Right lobe of liver (tissue), 6 donors: ENCODE data around the gene GSTM4. TPM values are rescaled to one million over a fixed set of nuclear protein-coding genes. Genes with fewer than 3 reads are reported as not detected.

Experiments used
- ATAC-seq, 4 donors: fragments of 200-7000 bp; cut with Tn5 transposase; one replicate each; pipeline ENCODE4 v1.9.1; 2020; ENCODE audit warnings: mild to moderate bottlenecking in 4 of 4, moderate library complexity in 4 of 4
- DNase-seq, 3 donors: peaks; one replicate each; pipeline ENCODE4 v3.0.0-alpha.2; 2020
- H3K27ac ChIP-seq, 3 donors: fragments of 200-600 bp; one replicate each; pipeline ENCODE4 v1.8.0; 2022
- H3K27me3 ChIP-seq, 2 donors: fragments of 200-600 bp; one replicate each; pipeline ENCODE4 v1.8.0; 2022
- H3K36me3 ChIP-seq, 4 donors: fragments of 200-600 bp; sonication (generic) in 1 of 4; one replicate each; pipeline versions ENCODE4 v1.5.1 to v1.8.0; 2017 to 2022; ENCODE audit warnings: control low read depth in 1 of 4
- H3K4me1 ChIP-seq, 4 donors: fragments of 200-600 bp; sonication (generic) in 1 of 4; one replicate each; pipeline versions ENCODE4 v1.5.1 to v1.8.0; 2017 to 2022; ENCODE audit warnings: control low read depth in 1 of 4
- H3K4me3 ChIP-seq, 3 donors: fragments of 200-600 bp; one replicate each; pipeline ENCODE4 v1.8.0; 2022
- H3K9me3 ChIP-seq, 4 donors: fragments of 200-600 bp; sonication (generic) in 1 of 4; one replicate each; pipeline versions ENCODE4 v1.5.1 to v1.8.0; 2017 to 2022; ENCODE audit warnings: control low read depth in 1 of 4
- POLR2A ChIP-seq: fragments of 450-650 bp; IDR thresholded peaks from one replicate; pipeline ENCODE4 v1.6.1; 2017; ENCODE audit warnings: antibody characterized with exemption, mild to moderate bottlenecking
- WGBS: methylation state at CpG from one replicate; pipeline ENCODE4 v1.1.6; 2018; ENCODE audit warnings: low coverage, low lambda C conversion rate; ENCODE audit not compliant: insufficient coverage; ENCODE audit errors: missing lambda C conversion rate; 5-methylcytosine and 5-hydroxymethylcytosine counted together
- intact Hi-C, 2 donors: fragments of 100-400 bp; cut with DNase I; formaldehyde crosslinking; loops; one replicate each; pipeline versions ENCODE4 v1.11.2 to v1.14.1; 2022
- total RNA-seq, 6 experiments: library from RNA; depleted of rRNA in 2 of 6; stranded (reverse); fragments of >200 nt in 2 of 6; fragmentation: NEBNext Ultra II Directional in 3 of 6; extraction: Animal tissue kit (Norgen Biotek cat#: 25700) in 3 of 6; gene quantifications; one replicate each; pipeline versions ENCODE4 v1.1.0 to v1.2.4, GENCODE V29; 2016 to 2023
- TF ChIP-seq, protein P1 (sequence below), 4 donors: fragments of 200-600 bp in 3 of 4; fragments of 450-650 bp in 1 of 4; IDR thresholded peaks; one replicate each; pipeline versions ENCODE4 v1.5.1 to v1.8.0; 2016 to 2022; ENCODE audit warnings: antibody characterized with exemption in 4 of 4, mild to moderate bottlenecking in 2 of 4
- donor health status: DM: no; HTN: yes; CAD: no.
- donor health status: DM: no; HTN: no; CAD: no.
- donor health status: DM: no; HTN: no; CAD: no.
- donor health status: DM: no; HTN: yes; CAD: no.
- donor health status: DM: no; HTN: yes; CAD: no.

GSTM4 gene
- total RNA-seq, 6 experiments from 2014 or later = 18.5 to 32.1 (median 23.8) TPM

DNA sequence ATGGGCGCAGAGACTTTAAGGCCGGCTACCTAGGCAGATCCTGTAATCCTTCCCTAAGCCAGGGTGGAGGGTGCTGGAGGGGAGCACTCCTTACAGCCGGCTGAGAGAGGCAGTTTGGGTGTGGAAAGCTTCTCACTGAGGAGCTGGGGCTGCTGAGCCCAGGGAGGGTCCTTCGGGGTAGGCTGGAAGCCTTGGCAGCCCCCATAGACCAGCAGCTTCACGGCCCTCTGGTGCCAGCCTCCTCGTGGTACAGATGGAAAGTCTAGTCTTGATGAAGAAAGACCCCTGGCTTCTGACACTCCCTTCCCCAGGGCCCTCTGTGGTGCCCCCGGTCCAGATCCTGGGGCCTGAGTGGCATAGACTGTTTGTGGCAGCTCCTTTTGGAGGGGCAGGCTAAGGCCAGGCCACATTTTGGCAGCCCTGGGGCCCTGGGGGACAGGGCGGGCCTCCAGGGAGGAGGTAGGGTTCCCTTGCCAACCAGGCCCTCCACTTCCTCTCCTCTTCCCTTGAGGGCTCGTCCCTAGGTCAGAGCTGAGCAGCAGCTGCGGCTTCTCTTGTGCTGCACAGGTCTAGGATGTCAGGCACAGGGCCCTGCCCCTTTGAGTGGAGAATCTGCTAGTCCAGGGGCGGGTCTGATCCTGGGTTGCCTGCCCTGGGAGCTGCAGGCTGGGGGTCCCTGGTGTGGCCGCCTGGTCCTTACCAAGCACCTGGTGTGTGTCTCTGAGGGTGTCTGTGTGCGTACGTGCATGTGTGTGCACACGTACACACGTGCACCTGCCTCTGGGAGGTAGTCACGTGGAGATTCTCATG is 31.5 kb upstream of the GSTM4 start:
- WGBS = 40% methylated on average over 1 of the region's 17 CpGs
- Histone ChIP-seq H3K27ac (no peak overlapping the region), H3K27me3 (no peaks in the 10 kb centered on the region), H3K4me1 (peaks cover 0 to 22% (median 7%) of the 10 kb centered on the region in 4 donors), H3K4me3 (no peak overlapping the region), H3K9me3 (no peaks in the 10 kb centered on the region), H3K36me3 (peaks cover 0 to 22% (median 5%) of the 10 kb centered on the region in 4 donors)
- TF ChIP-seq, protein P1, sequence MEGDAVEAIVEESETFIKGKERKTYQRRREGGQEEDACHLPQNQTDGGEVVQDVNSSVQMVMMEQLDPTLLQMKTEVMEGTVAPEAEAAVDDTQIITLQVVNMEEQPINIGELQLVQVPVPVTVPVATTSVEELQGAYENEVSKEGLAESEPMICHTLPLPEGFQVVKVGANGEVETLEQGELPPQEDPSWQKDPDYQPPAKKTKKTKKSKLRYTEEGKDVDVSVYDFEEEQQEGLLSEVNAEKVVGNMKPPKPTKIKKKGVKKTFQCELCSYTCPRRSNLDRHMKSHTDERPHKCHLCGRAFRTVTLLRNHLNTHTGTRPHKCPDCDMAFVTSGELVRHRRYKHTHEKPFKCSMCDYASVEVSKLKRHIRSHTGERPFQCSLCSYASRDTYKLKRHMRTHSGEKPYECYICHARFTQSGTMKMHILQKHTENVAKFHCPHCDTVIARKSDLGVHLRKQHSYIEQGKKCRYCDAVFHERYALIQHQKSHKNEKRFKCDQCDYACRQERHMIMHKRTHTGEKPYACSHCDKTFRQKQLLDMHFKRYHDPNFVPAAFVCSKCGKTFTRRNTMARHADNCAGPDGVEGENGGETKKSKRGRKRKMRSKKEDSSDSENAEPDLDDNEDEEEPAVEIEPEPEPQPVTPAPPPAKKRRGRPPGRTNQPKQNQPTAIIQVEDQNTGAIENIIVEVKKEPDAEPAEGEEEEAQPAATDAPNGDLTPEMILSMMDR (IDR thresholded peaks at IDR 0.05) = no peak
- no peak for TF ChIP-seq POLR2A
- DNase-seq (no peak), ATAC-seq (no peak)
- intact Hi-C loops = loop anchor here (5.0 to 10.0 kb wide), 2 partner anchors 80 to 82 kb away; partner anchors contain the start of gene GNAI3 (in 1 of the 2)

DNA sequence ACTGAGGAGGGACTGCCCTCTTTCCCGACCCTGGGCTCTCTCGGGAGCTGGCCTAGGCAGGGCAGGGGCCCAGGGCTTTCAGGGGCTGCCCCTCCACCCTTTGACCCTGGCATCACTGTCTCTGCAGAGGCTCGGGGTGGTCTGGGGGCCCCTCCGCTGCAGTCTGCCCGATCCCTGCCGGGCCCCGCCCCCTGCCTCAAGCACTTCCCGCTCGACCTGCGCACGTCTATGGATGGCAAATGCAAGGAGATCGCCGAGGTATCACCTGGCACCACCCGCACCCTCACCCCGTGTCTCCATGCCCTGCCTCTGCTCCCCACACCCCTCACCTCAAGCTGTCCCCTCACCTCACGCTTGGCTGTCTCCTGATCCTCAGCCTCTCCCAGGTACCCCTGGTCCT is 30.7 kb upstream of the GSTM4 start:
- Histone ChIP-seq H3K27me3 (no peaks in the 10 kb centered on the region), H3K4me3 (no peak overlapping the region), H3K27ac (no peak overlapping the region), H3K36me3 (peaks cover 0 to 26% (median 5%) of the 10 kb centered on the region in 4 donors), H3K9me3 (no peaks in the 10 kb centered on the region), H3K4me1 (peaks cover 0 to 22% (median 7%) of the 10 kb centered on the region in 4 donors)
- no peak for TF ChIP-seq POLR2A
- TF ChIP-seq, protein P1 (IDR thresholded peaks at IDR 0.05) = no peak
- ATAC-seq = no peak
- no CpG with 5 or more reads among the region's 16 CpGs for WGBS
- DNase-seq = no peak
- intact Hi-C loops = loop anchor here (5.0 to 10.0 kb wide), 2 partner anchors 80 to 83 kb away; partner anchors contain the start of gene GNAI3 (in 1 of the 2)

DNA sequence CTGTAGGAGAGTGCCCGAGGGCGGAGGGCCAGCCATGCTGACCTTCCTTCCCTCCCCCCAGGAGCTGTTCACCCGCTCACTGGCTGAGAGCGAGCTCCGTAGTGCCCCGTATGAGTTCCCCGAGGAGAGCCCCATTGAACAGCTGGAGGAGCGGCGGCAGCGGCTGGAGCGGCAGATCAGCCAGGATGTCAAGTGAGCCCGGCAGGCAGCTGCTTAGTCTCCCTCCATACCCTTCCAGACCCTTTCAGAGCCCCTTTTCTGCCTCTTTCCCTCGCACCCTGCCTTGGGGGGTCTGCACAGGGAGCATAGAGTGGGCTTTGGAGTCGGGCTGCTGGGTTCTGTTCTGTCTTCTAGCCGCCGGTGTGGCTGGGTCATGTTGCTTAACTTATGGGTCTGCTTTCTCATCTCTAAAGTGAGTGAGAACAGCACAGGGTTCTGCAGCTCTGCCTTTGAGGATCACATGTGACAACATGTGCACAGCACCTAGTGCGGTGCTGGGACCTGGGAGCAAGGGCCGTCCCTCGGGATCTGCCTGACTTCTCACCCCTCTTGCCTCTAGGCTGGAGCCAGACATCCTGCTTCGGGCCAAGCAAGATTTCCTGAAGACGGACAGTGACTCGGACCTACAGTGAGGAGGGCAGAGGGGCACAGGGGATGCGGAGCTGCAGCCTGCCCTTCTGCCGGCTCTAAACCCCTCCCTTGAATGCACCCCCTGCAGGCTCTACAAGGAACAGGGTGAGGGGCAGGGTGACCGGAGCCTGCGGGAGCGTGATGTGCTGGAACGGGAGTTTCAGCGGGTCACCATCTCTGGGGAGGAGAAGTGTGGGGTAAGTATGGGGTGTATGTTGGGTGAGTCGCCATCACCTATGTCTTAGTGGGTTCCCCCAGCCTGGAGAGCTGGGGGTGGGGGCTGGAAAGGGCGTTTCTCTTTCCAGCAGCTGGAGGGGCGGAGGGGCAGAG is 30.0 kb upstream of the GSTM4 start:
- intact Hi-C loops = loop anchor here (5.0 to 10.0 kb wide), 2 partner anchors 81 to 84 kb away; partner anchors contain the start of gene GNAI3 (in 1 of the 2)
- no peaks in the 10 kb centered on the region for H3K9me3 ChIP-seq
- TF ChIP-seq POLR2A = no peak
- TF ChIP-seq, protein P1 (IDR thresholded peaks at IDR 0.05) = no peak
- 70% methylated on average over 12 of the region's 32 CpGs for WGBS
- no peak overlapping the region for H3K4me3 ChIP-seq
- no peaks in the 10 kb centered on the region for H3K27me3 ChIP-seq
- no peak overlapping the region for H3K27ac ChIP-seq
- H3K4me1 ChIP-seq = peaks cover 0 to 22% (median 7%) of the 10 kb centered on the region in 4 donors
- no peak for ATAC-seq
- no peak for DNase-seq
- H3K36me3 ChIP-seq = peaks cover 0 to 29% (median 6%) of the 10 kb centered on the region in 4 donors

DNA sequence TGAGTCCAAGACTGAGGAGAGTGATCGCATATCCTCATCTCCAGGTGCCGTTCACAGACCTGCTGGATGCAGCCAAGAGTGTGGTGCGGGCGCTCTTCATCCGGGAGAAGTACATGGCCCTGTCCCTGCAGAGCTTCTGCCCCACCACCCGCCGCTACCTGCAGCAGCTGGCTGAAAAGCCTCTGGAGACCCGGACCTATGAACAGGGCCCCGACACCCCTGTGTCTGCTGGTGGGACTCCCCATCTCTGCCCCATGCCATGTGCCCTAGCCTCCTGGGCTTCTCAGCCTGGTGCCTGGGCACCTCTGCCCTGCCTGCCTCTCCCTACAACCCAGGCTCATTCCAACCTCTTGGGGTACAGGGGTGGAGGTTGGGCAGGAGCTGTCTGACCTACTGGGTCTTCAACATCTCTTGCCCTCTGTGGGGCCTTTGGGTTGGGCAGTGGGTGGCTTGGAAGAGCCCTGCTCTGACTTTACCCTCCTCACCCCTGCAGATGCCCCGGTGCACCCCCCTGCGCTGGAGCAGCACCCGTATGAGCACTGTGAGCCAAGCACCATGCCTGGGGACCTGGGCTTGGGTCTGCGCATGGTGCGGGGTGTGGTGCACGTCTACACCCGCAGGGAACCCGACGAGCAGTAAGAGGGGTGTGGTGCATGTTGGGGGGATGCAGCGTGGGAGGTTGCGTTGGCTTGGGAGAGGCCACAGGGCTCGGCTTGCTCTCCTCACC is 29.1 kb upstream of the GSTM4 start:
- Histone ChIP-seq H3K27me3 (no peaks in the 10 kb centered on the region), H3K36me3 (peaks cover 0 to 38% (median 11%) of the 10 kb centered on the region in 4 donors), H3K4me3 (no peak overlapping the region), H3K4me1 (peaks cover 0 to 16% (median 5%) of the 10 kb centered on the region in 4 donors), H3K27ac (no peak overlapping the region), H3K9me3 (no peaks in the 10 kb centered on the region)
- TF ChIP-seq, protein P1 (IDR thresholded peaks at IDR 0.05) = no peak
- TF ChIP-seq POLR2A = no peak
- DNase-seq (no peak), ATAC-seq (no peak)
- intact Hi-C loops = loop anchor here (5.0 to 10.0 kb wide), 2 partner anchors 82 to 85 kb away; partner anchors contain the start of gene GNAI3 (in 1 of the 2)
- no CpG with 5 or more reads among the region's 21 CpGs for WGBS
